ENCODE results near the gene THADA. TPM values are rescaled to one million over a fixed set of nuclear protein-coding genes. Genes with fewer than 3 reads are reported as not detected.

The THADA gene
- polyA plus RNA-seq, 4 donors, result 6.3 to 13.5 (median 12.7) TPM

DNA sequence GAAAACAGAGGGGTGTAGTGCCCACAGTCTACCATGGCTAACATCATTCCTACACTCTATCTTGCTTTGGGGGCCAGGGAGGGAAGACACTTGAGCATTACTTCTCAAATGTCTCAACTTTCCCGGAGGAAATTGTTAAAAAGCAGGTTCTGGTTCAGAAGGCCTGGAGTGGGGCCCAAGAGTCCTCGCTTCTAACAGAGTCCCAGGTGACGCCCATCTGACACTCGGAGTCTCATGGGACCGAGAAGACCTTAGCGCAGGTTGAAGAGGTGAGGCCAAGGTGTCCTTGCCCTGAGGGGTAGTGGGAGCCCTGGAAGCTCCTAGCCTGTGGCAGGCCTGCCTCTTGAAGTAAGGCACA is 409.5 kb downstream of the THADA start:
- DNase-seq, result no peak
- Histone ChIP-seq H3K27me3 (ENCODE audit: control insufficient read depth in 3 of 3, insufficient read depth in 3 of 3, low read length in 3 of 3) (no peaks in the 10 kb centered on the region), H3K4me3 (ENCODE audit: low read depth in 1 of 3, low read length in 3 of 3) (no peak overlapping the region), H3K27ac (ENCODE audit: low read depth in 1 of 3, low read length in 2 of 3) (peak overlapping the region in 2 of 3 donors; percentile 3 to 61), H3K4me1 (ENCODE audit: control insufficient read depth in 3 of 3, insufficient read depth in 2 of 3, low read depth in 1 of 3, low read length in 2 of 3) (peaks cover 19 to 56% (median 20%) of the 10 kb centered on the region in 3 donors), H3K9me3 (ENCODE audit: control insufficient read depth in 2 of 2, insufficient read depth in 1 of 2, low read depth in 1 of 2, low read length in 1 of 2) (no peaks in the 10 kb centered on the region), H3K36me3 (ENCODE audit: control insufficient read depth in 3 of 3, insufficient read depth in 2 of 3, low read depth in 1 of 3, low read length in 3 of 3) (no peaks in the 10 kb centered on the region)
- no peak for FAIRE-seq
- 93 to 96% (median 94%) methylated on average over 6 of the region's 6 CpGs for WGBS, 3 donors

DNA sequence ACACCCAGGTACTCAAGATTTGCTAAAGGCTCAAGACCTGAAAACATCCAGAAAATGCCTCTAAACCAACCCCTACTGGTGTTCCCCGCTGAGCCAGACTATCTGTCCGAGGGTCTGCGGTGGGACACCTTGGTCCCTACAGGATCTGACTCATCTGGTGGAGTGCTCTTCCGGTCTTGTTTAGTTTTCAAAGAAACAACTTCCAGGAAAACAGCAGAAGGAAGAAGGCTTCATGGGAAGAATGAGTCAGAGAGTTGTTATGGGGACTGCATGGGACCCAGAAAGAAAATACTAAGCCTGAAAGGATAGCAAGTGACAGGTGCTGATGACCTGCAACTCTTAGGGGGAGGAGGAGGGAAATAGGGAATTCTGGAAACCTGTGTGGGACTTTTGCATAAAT is 410.7 kb downstream of the THADA start:
- DNase-seq (no peak), FAIRE-seq (no peak)
- H3K9me3 ChIP-seq (ENCODE audit: control insufficient read depth in 2 of 2, insufficient read depth in 1 of 2, low read depth in 1 of 2, low read length in 1 of 2), result no peaks in the 10 kb centered on the region
- peak overlapping the region; percentile 40 to 78 (median 69) for H3K27ac ChIP-seq (ENCODE audit: low read depth in 1 of 3, low read length in 2 of 3)
- no peak overlapping the region for H3K4me3 ChIP-seq (ENCODE audit: low read depth in 1 of 3, low read length in 3 of 3)
- no peaks in the 10 kb centered on the region for H3K27me3 ChIP-seq (ENCODE audit: control insufficient read depth in 3 of 3, insufficient read depth in 3 of 3, low read length in 3 of 3)
- no peaks in the 10 kb centered on the region for H3K36me3 ChIP-seq (ENCODE audit: control insufficient read depth in 3 of 3, insufficient read depth in 2 of 3, low read depth in 1 of 3, low read length in 3 of 3)
- WGBS, 3 donors, result 76 to 86% (median 83%) methylated on average over 4 of the region's 4 CpGs
- peaks cover 17 to 51% (median 19%) of the 10 kb centered on the region in 3 donors for H3K4me1 ChIP-seq (ENCODE audit: control insufficient read depth in 3 of 3, insufficient read depth in 2 of 3, low read depth in 1 of 3, low read length in 2 of 3)

DNA sequence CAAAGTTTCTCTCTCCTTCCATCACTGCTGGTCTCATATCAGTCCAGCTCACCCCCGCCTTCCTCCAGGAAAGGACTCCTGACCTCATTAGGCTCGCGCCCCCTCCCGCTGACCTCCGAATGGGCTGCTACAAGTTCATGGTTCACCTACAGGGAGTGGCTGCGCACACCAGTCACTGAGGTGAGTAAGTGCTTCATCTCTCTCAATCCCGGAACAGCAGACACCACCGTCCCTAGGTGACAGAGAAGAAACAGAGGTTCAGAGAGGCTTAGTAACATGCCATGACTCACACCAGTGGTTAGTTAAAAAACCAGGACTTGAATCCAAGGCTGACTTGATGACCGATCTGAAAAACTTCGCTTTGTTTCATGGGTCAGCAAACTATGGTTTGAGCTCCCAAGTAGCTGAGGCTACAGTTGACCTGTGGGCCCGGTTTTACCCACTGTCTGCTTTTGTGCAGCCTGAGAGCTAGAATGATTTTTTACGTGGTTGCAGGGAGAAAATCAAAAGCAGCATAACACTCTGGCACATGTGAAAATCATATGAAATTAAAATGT is 411.4 kb downstream of the THADA start:
- WGBS, 3 donors, result 29 to 67% (median 31%) methylated on average over 12 of the region's 12 CpGs
- H3K36me3 ChIP-seq (ENCODE audit: control insufficient read depth in 3 of 3, insufficient read depth in 2 of 3, low read depth in 1 of 3, low read length in 3 of 3), result no peaks in the 10 kb centered on the region
- peak overlapping the region; percentile 40 to 78 (median 69) for H3K27ac ChIP-seq (ENCODE audit: low read depth in 1 of 3, low read length in 2 of 3)
- H3K9me3 ChIP-seq (ENCODE audit: control insufficient read depth in 2 of 2, insufficient read depth in 1 of 2, low read depth in 1 of 2, low read length in 1 of 2), result no peaks in the 10 kb centered on the region
- FAIRE-seq, result no peak
- peaks cover 17 to 48% (median 21%) of the 10 kb centered on the region in 3 donors for H3K4me1 ChIP-seq (ENCODE audit: control insufficient read depth in 3 of 3, insufficient read depth in 2 of 3, low read depth in 1 of 3, low read length in 2 of 3)
- peak; percentile 81 to 98 for DNase-seq
- no peaks in the 10 kb centered on the region for H3K27me3 ChIP-seq (ENCODE audit: control insufficient read depth in 3 of 3, insufficient read depth in 3 of 3, low read length in 3 of 3)
- no peak overlapping the region for H3K4me3 ChIP-seq (ENCODE audit: low read depth in 1 of 3, low read length in 3 of 3)

DNA sequence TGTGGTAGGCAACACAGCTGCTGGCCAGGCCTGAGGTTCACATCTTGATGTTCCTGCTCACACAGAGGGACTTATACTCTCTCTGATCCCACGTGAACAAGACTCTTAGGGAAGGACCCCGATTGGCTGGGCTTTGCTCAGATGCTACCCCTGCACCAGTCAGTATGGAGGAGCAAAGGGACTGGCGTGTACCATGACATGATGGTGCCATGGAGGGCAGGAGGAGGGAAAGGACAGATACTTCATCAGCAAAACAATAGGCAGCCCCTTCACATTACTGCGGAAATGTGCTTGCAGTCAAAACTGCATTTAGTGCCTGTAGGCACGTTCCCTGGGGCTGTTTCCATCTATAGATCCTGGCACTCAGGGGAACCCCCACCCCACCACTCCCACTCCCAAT is 412.1 kb downstream of the THADA start:
- 50 to 78% (median 62%) methylated on average over 5 of the region's 5 CpGs for WGBS, 3 donors
- peak overlapping the region; percentile 40 to 67 (median 50) for H3K27ac ChIP-seq (ENCODE audit: low read depth in 1 of 3, low read length in 2 of 3)
- H3K4me3 ChIP-seq (ENCODE audit: low read depth in 1 of 3, low read length in 3 of 3), result no peak overlapping the region
- H3K27me3 ChIP-seq (ENCODE audit: control insufficient read depth in 3 of 3, insufficient read depth in 3 of 3, low read length in 3 of 3), result no peaks in the 10 kb centered on the region
- H3K9me3 ChIP-seq (ENCODE audit: control insufficient read depth in 2 of 2, insufficient read depth in 1 of 2, low read depth in 1 of 2, low read length in 1 of 2), result no peaks in the 10 kb centered on the region
- no peaks in the 10 kb centered on the region for H3K36me3 ChIP-seq (ENCODE audit: control insufficient read depth in 3 of 3, insufficient read depth in 2 of 3, low read depth in 1 of 3, low read length in 3 of 3)
- peaks cover 21 to 53% (median 27%) of the 10 kb centered on the region in 3 donors for H3K4me1 ChIP-seq (ENCODE audit: control insufficient read depth in 3 of 3, insufficient read depth in 2 of 3, low read depth in 1 of 3, low read length in 2 of 3)
- FAIRE-seq, result no peak
- no peak for DNase-seq

DNA sequence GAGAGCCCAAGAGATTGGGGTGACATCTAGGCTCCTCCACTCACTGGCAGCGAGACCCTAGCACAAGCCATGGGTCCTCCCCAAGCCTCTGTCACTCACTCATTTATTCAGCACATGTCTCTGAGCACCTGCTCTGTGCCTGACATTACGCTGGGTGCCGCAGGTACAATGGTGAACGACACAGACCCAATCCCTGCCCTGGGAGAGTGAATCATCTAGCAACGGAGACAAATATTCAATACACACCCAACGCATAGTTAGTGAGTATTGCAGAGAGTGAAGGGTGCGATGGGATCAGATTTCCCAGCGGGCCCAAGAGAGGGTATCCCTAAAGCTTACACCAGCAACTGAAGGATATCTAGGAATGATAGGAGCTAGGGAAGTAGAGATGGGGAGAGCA is 414.9 kb downstream of the THADA start:
- Histone ChIP-seq H3K36me3 (ENCODE audit: control insufficient read depth in 3 of 3, insufficient read depth in 2 of 3, low read depth in 1 of 3, low read length in 3 of 3) (no peaks in the 10 kb centered on the region), H3K4me3 (ENCODE audit: low read depth in 1 of 3, low read length in 3 of 3) (no peak overlapping the region), H3K4me1 (ENCODE audit: control insufficient read depth in 3 of 3, insufficient read depth in 2 of 3, low read depth in 1 of 3, low read length in 2 of 3) (peaks cover 21 to 49% (median 26%) of the 10 kb centered on the region in 3 donors), H3K9me3 (ENCODE audit: control insufficient read depth in 2 of 2, insufficient read depth in 1 of 2, low read depth in 1 of 2, low read length in 1 of 2) (peaks cover 0 to 6% of the 10 kb centered on the region in 2 donors), H3K27ac (ENCODE audit: low read depth in 1 of 3, low read length in 2 of 3) (no peak overlapping the region), H3K27me3 (ENCODE audit: control insufficient read depth in 3 of 3, insufficient read depth in 3 of 3, low read length in 3 of 3) (no peaks in the 10 kb centered on the region)
- FAIRE-seq (no peak), DNase-seq (no peak)
- WGBS, 3 donors, result 79 to 95% (median 87%) methylated on average over 8 of the region's 8 CpGs

Other genes with a start within 250 kb of the THADA start
- gene PLEKHH2, start 41.2 kb upstream of the THADA start, polyA plus RNA-seq, result 1 to 10 TPM; 1.1 to 9.7 (median 1.5) TPM
- under 1 TPM in 2 of 4 donors, not detected in 2; 0.37 to 0.68 TPM for gene C1GALT1C1L, start 80.4 kb upstream of the THADA start, polyA plus RNA-seq
- 10 to 100 TPM; 21.8 to 68.6 (median 48.1) TPM for gene DYNC2LI1, start 178.0 kb upstream of the THADA start, polyA plus RNA-seq
- 100 to 1,000 TPM in 2 of 4 donors, 10 to 100 TPM in 1, 1 to 10 TPM in 1; 2.3 to 242 (median 126) TPM for gene ABCG5, start 242.8 kb upstream of the THADA start, polyA plus RNA-seq
- 10 to 100 TPM; 10.5 to 38.9 (median 24.7) TPM for gene ABCG8, start 242.9 kb upstream of the THADA start, polyA plus RNA-seq

Measured in small intestine (tissue), 7 donors.